NCI-H2227 (cell line): ENCODE results near the gene NLGN4Y.

Experiments
- DNase-seq: peaks from one replicate; lab custom pipeline; 2025; ENCODE audit not compliant: unreplicated experiment; lab: John Stamatoyannopoulos, UW

The NLGN4Y gene

DNA sequence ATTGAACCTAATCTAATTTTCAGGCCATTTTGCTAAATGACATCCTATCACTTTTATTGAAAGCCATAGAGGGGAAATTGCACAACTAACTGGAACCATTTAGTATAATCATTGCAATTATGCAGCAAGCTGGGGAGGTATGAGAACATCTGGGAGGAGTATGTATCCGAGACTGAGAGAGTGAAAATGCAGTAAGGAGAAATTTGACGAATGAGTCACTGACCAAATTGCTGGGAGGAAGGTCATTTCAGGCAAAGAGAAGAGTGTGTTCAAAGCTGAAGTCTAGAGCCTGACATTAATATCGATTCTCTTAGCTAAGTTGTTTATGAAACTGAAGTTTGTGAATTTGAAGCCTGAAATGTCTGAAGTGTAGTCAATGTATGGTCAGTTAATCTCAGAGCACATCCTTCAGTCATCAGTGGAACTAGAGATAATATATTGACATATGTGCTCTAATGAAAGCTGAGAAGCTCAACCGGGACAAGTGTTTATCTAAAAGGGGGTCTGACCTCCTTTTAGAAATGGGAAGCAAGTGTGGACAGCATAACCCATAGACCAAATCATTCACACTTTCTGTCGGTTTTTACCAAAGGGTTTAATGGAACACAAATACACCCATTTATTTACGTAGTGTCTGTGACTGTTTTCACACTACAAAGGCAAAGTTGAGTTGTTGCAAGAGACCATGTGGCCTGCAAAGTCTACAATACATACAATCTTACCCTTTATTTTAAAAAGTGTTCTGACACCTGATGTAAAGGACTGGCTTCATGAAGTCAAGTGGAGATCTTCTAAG is 120.0 kb downstream of the NLGN4Y start:
- DNase-seq = no peak

DNA sequence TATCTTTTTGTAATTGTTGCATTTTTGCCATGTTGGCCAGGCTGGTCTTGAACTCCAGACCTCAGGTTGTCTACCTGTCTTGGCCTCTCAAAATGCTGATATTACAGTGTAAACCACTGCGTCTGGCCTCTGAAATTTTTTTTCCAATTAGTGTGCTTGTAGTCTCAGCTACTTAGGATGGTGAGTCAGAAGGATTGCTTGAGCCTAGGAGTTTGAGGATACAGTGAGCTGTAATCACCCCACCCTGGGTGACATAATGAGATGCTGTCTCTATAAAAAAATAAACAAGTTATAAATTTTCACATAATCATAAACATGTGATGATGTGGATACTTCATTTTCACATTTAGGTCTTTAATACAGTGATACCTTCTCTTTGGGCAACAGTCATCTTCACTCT is 154.9 kb downstream of the NLGN4Y start:
- DNase-seq = no peak

DNA sequence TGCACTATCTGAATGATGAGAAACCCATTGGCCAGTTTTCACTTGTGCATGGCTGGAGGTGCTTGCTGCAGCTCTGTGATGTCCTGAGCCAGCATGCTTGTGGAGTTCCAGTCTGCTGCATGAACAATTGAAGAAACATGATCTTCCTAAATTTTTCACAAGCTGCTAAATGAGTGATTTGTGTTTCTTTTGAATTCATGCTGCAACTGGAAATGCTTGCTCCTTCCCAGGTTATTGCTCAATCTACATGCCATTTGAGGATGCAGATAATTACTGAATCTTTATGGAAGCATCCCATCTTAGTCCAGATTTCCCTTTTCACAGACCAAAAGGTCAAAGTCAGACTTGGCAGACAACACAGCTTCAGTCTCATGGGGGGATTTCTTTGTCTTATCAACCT is 170.2 kb downstream of the NLGN4Y start:
- no peak for DNase-seq

DNA sequence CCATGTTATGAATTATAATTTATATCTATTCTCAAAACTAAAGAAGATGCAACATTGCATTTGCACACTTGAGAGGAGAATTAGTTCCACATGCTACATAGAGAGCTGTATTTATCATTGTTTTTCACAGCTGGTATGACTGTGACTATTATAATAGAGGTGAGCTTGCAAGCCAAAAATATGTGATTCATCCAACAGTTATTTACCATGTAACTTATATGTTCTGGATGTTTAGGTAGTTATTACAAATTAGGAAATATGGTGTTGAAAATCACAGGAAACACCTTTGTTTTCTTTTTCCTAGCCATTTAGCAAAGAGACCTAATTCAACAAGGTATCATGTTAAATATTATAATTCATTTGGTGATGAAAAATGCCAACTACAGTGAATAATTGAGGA is 183.8 kb downstream of the NLGN4Y start:
- DNase-seq = no peak

DNA sequence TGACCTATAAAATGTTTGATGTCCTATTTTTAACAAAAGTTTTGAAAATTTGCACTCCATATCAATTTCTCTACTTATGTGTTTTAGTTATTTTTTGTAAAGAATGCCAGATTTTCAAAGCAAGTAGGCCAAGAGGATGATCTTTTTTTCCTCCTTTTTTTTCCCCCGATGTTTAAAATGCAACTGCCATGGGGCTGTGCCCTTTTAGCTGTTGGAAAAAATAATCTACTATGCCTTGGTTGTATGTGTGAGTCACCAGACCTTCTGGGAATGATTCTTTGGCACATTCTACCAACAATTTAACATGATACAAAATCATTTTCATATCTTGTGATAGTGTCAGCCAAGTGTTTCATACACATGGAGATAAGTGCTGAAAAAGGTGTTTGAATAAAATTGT is 217.3 kb downstream of the NLGN4Y start:
- DNase-seq = no peak

DNA sequence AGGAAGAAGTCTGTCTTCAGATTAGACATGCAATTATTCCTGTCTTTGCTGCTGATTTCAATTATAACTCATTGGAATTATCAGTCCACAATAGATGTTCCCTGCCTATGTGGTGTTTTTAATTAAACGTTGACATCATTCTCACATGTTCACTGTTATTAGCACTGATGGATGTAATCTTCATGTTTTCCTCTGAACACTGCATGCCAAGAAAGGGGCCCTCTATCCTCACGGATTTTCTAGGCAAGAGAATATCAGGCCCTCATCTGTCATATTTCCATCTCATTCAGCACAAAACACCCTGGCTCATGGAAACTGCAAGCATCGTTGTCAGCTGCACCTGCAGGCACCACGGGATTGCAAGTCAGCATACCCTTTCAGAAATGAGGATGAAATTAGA is 224.0 kb downstream of the NLGN4Y start:
- DNase-seq = no peak

DNA sequence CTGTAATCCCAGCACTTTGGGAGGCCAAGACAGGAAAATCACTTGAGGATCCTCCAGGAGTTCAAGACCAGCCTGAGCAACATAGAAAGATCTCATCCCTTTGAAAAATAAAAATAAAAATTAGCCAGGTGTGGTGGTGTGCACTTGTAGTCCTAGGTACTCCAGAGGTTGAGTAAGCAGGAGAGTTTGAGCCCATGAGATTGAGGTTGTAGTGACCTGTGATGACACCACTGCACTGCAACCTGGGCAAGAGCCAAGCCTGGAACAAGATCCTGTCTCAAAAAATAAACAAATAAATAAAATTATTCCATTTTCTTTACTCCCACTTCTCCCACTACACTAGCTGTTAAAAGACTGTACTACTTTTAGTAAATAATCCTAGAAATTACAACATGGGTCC is 231.2 kb downstream of the NLGN4Y start:
- no peak for DNase-seq

DNA sequence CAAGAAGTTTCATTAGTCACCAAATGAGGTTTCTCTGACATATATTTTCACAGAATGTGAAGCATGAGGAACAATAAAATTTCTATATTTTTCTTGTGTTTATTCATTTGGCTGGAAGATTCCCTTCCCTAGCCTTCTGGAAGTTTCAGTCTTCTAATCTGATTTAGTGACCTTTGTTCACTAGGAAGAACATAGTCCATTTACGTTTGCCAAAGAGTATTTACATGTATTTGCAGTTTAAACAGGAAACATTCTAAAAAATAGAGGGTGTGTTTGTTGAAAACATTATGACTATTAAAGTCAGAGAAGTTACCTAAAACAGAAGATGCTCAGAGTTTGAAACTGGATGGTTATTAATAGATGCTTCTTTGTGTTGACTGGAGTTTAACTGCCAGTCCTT is 238.6 kb downstream of the NLGN4Y start:
- no peak for DNase-seq

DNA sequence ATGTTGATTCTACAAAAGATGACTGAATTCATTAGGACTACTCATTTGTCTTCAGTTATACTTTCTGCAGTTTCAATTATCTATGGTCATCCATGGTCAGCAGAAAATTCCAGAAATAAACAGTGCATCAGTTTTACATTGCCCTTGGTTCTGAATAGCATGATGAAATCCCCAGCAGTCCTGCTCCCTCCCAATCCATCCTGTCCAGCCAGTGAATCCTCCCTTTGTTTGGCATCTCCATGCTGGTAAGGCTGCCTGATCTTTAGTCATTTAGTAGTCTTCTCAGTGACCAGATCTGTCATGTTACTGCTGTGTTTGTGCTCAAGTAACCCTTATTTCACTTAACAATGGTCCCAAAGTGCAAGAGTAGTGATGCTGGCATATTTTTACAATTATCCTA is 239.3 kb downstream of the NLGN4Y start:
- DNase-seq = no peak

DNA sequence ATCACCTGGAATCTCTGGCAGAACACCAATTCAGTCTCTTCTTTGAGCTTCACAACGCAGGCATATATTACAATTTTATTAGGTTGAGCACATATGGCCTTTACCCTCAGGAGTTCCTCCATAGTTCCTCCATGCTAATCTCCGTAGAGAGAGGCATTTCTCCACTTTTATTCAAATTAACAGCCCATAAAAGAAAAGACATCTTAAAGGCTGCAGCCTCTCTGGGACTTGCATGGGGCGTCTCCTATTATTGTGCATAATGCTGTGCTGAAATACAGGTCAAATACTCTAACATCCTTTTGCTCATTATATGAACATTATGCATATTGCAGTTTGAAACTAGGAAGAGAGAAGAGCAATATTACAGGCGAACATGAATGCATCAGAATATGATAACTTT is 253.9 kb downstream of the NLGN4Y start:
- no peak for DNase-seq

DNA sequence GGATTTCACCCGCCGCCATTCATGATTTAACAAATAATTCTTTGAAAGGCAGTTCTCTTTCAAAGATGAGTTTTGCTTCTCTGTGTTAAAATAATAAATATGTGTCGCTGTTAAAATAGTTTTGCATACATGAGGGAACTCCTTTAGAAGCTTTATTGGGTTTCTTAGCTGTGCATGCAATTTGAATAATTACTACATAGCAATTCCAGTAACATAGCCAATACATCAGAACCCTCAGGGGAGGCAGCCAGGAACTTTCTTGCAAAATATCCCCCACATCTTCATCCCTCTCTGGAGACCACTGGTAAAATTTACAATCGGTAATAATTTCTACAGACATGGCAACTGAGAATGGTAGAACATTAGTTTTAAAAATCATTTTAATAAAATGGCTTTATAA is 268.8 kb downstream of the NLGN4Y start:
- no peak for DNase-seq

DNA sequence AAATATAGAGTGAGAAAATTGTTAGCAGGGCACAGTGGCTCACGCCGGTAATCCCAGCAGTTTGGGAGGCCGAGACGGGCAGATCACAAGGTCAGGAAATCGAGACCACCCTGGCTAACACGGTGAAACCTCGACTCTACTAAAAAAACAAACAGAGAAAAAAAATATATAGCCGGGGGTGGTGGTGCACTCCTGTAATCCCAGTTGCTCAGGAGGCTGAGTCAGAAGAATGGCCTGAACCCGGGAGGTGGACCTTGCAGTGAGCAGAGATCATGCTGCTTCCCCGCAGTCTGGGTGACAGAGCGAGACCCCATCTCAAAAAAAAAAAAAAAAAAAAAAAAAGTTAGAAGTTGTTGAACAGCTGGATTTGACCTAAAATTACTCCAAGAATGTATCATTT is 269.3 kb downstream of the NLGN4Y start:
- DNase-seq = no peak

DNA sequence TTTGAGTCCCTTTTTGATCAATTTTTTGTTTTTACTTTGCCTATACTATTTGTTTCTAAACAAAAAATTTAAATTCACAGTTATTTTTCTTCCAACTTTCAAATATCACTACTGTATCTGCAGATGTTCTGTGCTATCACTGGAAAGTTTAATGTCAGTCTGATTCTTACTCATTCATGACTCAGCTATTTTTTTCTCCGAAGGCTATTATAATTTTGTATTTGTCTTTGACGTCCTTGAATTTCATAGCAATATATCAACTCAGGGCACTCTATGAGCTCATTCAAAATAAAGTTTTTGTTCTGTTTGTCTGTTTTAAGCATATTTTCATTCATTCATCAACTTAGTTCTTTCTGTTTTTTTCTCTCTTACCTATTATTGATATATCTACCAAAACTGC is 273.7 kb downstream of the NLGN4Y start:
- DNase-seq = no peak

DNA sequence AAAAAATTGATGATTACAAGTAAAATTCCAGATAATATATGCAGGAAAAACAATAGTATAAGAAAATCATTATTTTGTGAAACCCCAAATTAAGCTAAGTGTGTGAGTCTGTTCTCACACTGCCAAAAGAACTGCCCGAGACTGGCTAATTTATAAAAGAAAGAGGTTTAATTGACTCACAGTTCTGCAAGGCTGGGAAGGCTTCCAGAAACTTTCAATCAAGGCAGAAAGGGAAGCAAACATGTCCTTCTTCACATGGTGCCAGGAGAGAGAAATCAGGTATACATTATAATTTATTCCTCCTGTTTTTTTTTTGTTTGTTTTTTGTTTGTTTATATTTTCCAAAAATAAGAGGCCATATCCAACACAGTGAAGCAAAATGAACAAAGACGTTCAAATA is 276.8 kb downstream of the NLGN4Y start:
- no peak for DNase-seq

DNA sequence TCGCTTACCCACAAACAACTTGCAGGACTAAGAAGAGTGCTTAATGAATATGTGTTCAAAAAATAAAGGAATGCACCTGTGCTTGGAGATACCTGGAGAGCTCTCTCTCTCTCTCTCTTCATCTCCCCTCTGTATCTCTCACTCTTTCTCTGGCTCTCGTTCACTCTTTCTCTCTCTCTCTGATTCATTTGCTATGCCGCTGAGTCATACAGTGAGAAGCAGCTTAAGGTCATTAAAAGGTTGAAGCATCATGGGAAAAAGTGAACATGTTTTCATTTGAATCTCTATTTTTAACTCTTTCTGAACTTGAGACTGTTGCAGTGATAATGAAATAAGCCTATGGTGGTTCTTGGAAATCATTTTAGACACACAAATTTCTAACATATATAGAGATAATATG is 277.8 kb downstream of the NLGN4Y start:
- no peak for DNase-seq

DNA sequence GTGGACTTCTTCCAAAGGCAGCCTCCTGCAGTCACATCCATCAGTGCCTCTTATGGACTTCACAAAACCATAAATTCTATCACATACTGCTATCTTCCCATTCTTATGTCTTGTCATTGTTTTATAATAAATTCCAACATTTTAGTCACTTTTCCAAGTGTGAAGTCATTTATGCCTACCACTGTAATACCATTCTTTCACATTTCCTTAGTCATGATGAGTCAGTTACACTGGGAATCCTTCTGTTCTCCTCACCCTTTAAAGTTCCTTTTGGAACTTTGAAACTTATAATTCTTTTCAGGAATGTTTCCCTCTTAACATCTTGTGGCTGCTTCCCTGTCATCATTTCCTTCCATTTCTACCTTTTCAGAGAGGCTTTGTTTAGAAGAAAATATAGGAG is 279.7 kb downstream of the NLGN4Y start:
- no peak for DNase-seq

DNA sequence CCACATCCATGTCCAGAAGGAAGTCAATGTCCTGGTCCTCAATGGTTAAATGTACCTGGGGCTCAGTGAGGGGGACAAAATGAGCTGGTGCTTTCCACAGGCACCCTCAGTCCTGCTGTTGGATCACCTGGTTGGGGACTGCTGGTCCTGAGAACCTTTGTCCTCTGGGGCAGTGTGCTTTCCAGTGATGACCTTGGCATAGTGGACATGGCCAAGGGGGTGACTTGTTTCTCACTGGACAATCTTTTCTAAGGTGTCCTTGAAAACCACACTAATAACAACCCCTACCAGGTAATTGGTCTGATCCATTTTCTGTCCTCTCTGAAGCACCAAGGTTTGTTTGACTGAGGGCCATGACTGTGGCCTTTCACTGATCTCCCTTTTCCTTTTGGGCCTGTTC is 294.1 kb downstream of the NLGN4Y start:
- DNase-seq = no peak

DNA sequence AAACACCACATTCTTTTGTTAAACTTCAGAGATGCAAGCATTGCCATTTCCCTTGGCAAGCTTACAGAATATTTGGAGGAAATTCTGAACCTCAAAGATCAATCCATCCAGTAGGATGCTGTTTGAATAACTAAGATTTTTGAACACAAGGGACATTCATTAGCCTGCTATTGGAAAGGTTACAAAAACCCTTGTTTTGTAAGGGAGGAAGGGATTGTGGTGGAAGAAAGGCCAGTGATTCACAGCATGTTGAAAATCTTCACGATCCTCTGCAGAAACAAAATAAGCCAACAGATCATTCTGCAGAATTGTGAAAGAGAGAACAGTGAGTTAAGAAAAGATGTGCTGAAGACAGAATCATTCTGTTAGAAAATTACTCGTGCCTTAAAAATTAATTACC is 297.9 kb downstream of the NLGN4Y start:
- no peak for DNase-seq

DNA sequence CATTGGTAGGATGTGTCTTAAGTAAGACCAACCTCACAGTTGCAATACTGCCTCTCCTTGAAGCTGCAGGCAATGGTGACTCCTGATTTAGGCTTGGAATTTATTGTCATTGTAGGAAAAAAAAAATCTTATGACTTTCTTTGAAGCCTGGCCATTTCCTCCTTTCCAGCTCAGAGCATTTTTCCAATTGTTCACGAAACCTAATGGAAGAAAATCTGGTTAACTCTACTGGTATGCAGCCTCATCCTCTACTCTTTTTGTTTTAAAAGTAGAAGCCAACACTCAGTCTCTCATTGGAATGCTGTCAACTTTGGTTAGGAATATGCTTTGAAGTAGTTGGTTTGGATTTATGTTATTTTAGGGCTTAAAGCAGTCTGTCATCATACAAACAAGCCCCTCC is 298.6 kb downstream of the NLGN4Y start:
- DNase-seq = no peak

DNA sequence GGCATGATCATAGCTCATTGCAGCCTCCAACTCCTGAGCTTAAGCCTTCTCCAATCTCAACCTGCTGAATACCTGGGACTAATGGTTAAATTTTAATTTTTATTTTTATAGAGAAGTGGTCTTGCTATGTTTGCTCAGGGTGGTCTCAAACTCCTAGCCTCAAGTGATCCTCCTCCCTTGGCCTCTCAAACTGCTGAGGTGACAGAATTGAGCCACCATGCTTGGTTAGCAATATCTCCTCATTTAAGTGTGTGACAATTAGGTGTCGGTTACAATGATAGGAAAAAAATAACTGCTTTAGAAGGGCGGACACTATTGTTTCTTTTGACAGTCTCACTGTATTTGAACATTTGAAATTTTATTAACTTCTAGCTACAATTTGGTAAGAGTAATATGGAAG is 300.3 kb downstream of the NLGN4Y start:
- no peak for DNase-seq

DNA sequence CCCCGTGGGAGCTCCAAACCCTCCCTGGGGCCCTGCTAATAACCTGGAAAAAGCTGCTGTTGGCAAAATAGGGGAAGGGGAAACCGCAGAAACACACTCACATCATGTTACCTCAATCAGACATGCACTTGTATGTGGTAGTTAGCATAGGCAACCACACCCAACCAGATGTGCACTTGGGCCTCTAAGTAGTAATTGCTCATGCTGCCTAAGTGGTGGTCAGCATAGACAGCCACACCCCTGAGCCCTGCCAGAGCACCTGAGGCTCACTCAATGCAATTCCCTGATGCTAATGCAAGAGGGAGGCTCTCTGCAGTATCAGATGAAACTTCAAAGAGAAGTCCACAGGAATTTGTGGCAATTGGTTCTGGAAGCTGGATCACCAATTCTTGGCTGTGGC is 301.4 kb downstream of the NLGN4Y start:
- DNase-seq = no peak

DNA sequence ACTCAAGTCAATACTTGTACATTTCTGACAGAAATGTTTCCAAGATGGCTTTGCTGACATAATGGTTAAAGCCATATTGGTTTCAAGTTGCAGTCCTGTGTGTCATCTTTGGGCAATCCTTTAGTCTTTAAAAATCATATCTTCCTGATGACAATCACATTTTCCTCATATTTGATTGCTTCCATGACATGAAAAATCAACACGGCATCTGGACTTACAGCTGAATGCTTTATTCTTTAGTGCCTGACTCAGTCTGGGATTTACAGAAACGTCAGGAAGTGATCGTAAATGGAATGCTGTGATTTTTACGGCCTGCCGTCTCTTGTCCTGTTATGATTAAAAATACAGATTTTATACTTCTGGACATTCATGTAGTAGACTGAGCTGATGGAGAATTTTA is 304.2 kb downstream of the NLGN4Y start:
- no peak for DNase-seq

DNA sequence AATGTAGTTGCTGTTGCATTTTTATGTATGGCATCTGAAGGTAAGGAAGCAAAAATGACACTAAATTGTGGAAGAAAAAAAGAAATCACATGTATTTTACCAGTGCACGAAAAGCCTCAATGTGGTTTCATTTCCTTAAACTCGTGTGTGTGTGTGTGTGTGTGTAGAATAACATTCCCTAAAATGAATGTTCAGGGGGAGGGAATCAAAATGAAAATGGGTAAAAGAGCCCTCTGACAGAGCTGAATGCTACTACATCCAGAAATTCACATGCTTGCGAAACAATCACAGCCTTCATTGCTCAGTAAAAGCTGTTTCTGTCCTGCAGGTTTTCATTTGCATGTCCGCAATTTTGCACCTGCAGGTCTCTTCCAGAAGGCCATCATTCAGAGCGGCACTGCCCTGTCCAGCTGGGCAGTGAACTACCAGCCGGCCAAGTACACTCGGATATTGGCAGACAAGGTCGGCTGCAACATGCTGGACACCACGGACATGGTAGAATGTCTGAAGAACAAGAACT is 305.1 kb downstream of the NLGN4Y start:
- no peak for DNase-seq
